B cell (primary cell): ENCODE data around the gene EIF4EBP2. TPM values are rescaled to one million over a fixed set of nuclear protein-coding genes. Genes with fewer than 3 reads are reported as not detected.

Source experiments
- ATAC-seq: fragments of 200-7000 bp; cut with Tn5 transposase; one replicate; pipeline ENCODE4 v1.10.0; 2021; ENCODE audit warnings: low read depth, mild to moderate bottlenecking, moderate number of reproducible peaks, moderate library complexity
- CTCF ChIA-PET: fragments of 350-600 bp; sonication (Branson Sonifier 250); formaldehyde crosslinking; loops from one replicate; lab custom pipeline; 2021; ENCODE audit warnings: antibody characterized with exemption, inconsistent platforms; lab: Charles Lee
- POLR2A ChIA-PET: fragments of 350-600 bp; sonication (Branson Sonifier 250); formaldehyde crosslinking; loops from one replicate; lab custom pipeline; 2021; ENCODE audit warnings: antibody characterized with exemption; lab: Charles Lee
- DNase-seq: peaks from one replicate; pipeline ENCODE4 v3.0.0; 2013
- H2AFZ ChIP-seq: 2 replicates; pipeline ENCODE4 v1.6.1; 2012; ENCODE audit warnings: mild to moderate bottlenecking, low read depth, low read length; ENCODE audit not compliant: insufficient read depth, poor library complexity, severe bottlenecking
- H3K27ac ChIP-seq, 2 donors: 1 replicate in 1 of 2; 2 replicates in 1 of 2; pipeline ENCODE4 v1.5.1; 2012 to 2013; ENCODE audit warnings: low read length in 2 of 2, mild to moderate bottlenecking in 2 of 2, moderate library complexity in 1 of 2
- H3K27me3 ChIP-seq, 4 experiments: fragments of 200-600 bp in 1 of 4; sonication (generic) in 1 of 4; replicated peaks in 1 of 4; 1 replicate in 2 of 4; 2 replicates in 2 of 4; pipeline versions ENCODE4 v1.6.1 to v1.7.0; 2013 to 2016; ENCODE audit warnings: low read length in 3 of 4, mild to moderate bottlenecking in 2 of 4, mixed read lengths in 1 of 4, moderate library complexity in 1 of 4; ENCODE audit not compliant: insufficient read depth in 4 of 4, control insufficient read depth in 3 of 4; ENCODE audit errors: control extremely low read depth in 1 of 4
- H3K36me3 ChIP-seq, 2 experiments: replicated peaks in 1 of 2; 1 replicate in 1 of 2; 2 replicates in 1 of 2; pipeline versions ENCODE4 v1.6.1 to v1.7.1; 2013; ENCODE audit warnings: low read length in 1 of 2; ENCODE audit not compliant: insufficient read depth in 2 of 2, control insufficient read depth in 1 of 2; ENCODE audit errors: control extremely low read depth in 1 of 2, extremely low read depth in 1 of 2
- H3K4me1 ChIP-seq, 2 donors: fragments of 200-600 bp in 1 of 2; sonication (generic) in 1 of 2; 1 replicate in 1 of 2; 2 replicates in 1 of 2; pipeline versions ENCODE4 v1.5.1 to v1.6.1; 2013 to 2017; ENCODE audit warnings: low read length in 2 of 2; ENCODE audit not compliant: control insufficient read depth in 2 of 2, insufficient read depth in 2 of 2
- H3K4me2 ChIP-seq: replicated peaks from 2 replicates; pipeline ENCODE3; 2012; ENCODE audit warnings: mild to moderate bottlenecking, low read depth, low read length; ENCODE audit not compliant: poor library complexity, severe bottlenecking
- H3K4me3 ChIP-seq, 5 experiments: fragments of 200-600 bp in 1 of 5; sonication (generic) in 1 of 5; 1 replicate in 3 of 5; 2 replicates in 2 of 5; pipeline versions ENCODE4 v1.5.1 to v1.7.0; 2011 to 2016; ENCODE audit warnings: low read length in 4 of 5, mild to moderate bottlenecking in 4 of 5, low read depth in 2 of 5, control low read depth in 1 of 5, moderate library complexity in 1 of 5; ENCODE audit not compliant: insufficient read depth in 1 of 5; ENCODE audit errors: control extremely low read depth in 1 of 5, extremely low read depth in 1 of 5
- H3K79me2 ChIP-seq: fragments of 200-600 bp; sonication (generic); one replicate; pipeline ENCODE4 v1.6.0; 2016; ENCODE audit warnings: low read length; ENCODE audit not compliant: control insufficient read depth, insufficient read depth
- H3K9ac ChIP-seq: fragments of 200-600 bp; sonication (generic); 2 replicates; pipeline ENCODE4 v1.6.1; 2017; ENCODE audit warnings: mild to moderate bottlenecking, low read length, moderate library complexity
- H3K9me3 ChIP-seq, 3 donors: one replicate each; pipeline versions ENCODE4 v1.6.1 to v1.7.1; 2013; ENCODE audit warnings: low read length in 2 of 3; ENCODE audit not compliant: control insufficient read depth in 2 of 3, insufficient read depth in 1 of 3; ENCODE audit errors: control extremely low read depth in 1 of 3
- H4K20me1 ChIP-seq: 2 replicates; pipeline ENCODE4 v1.6.0; 2012; ENCODE audit warnings: mild to moderate bottlenecking, low read length; ENCODE audit not compliant: insufficient read depth, control insufficient read depth, poor library complexity, severe bottlenecking
- H3K27ac Mint-ChIP-seq: one replicate; pipeline ENCODE4 v1.8.0; 2021; ENCODE audit warnings: mixed read lengths
- H3K27me3 Mint-ChIP-seq: one replicate; pipeline ENCODE4 v1.8.0; 2021; ENCODE audit warnings: mixed read lengths
- H3K4me1 Mint-ChIP-seq: one replicate; pipeline ENCODE4 v1.8.0; 2021; ENCODE audit warnings: mixed read lengths
- H3K4me3 Mint-ChIP-seq: one replicate; pipeline ENCODE4 v1.8.0; 2021; ENCODE audit warnings: mixed read lengths
- H3K9me3 Mint-ChIP-seq: one replicate; pipeline ENCODE4 v1.8.0; 2022; ENCODE audit warnings: mixed read lengths; ENCODE audit not compliant: insufficient read depth
- CTCF ChIP-seq: fragments of 200-600 bp; IDR thresholded peaks from one replicate; pipeline ENCODE4 v1.8.0; 2022; ENCODE audit warnings: antibody characterized with exemption, mild to moderate bottlenecking
- EZH2 ChIP-seq: IDR thresholded peaks from 2 replicates; pipeline ENCODE4 v1.6.1; 2012; ENCODE audit warnings: borderline replicate concordance, low read depth, mild to moderate bottlenecking, moderate library complexity, low read length; ENCODE audit not compliant: insufficient read depth, poor library complexity, severe bottlenecking
- WGBS: methylation state at CpG from one replicate; pipeline ENCODE4 v1.1.5; 2013; ENCODE audit warnings: missing lambda C conversion rate; ENCODE audit not compliant: insufficient coverage; 5-methylcytosine and 5-hydroxymethylcytosine counted together
- intact Hi-C: fragments of 100-400 bp; cut with micrococcal nuclease; formaldehyde crosslinking; loops from one replicate; pipeline ENCODE4 v1.10.0; 2022
- polyA plus RNA-seq: library from polyadenylated mRNA; depleted of rRNA; stranded (reverse); fragments of >200 nt; gene quantifications from 2 replicates; pipeline ENCODE4 v1.2.3, GENCODE V29; 2012
- total RNA-seq, 2 donors: library from RNA; stranded (reverse); fragments of 120-200 nt in 1 of 2; gene quantifications; 1 replicate in 1 of 2; 2 replicates in 1 of 2; pipeline versions ENCODE4 v1.2.3 to v1.2.4, GENCODE V29; 2013 to 2022

EIF4EBP2 gene
- total and polyA plus RNA-seq, 2 donors (not counting 1 experiment from before 2014, with no cell fraction given): 8.7 to 37.8 TPM

- Histone ChIP-seq H3K27ac (no peak overlapping the region), H3K79me2 (no peaks in the 10 kb centered on the region), H3K4me1 (peaks cover 7 to 14% of the 10 kb centered on the region in 2 donors), H4K20me1 (no peaks in the 10 kb centered on the region), H3K27me3 (peaks cover 0 to 26% (median 3%) of the 10 kb centered on the region in 4 experiments), H3K9me3 (peaks cover 0 to 15% (median 6%) of the 10 kb centered on the region in 3 donors), H2AFZ (peak overlapping the region; percentile 76), H3K9ac (peak overlapping the region; percentile 61), H3K4me2 (peak overlapping the region; percentile 84), H3K4me3 (peak overlapping the region; percentile 56 to 70 (median 64)), H3K36me3 (no peaks in the 10 kb centered on the region)
- Mint-ChIP-seq H3K4me1 (peaks cover 12% of the 10 kb centered on the region), H3K9me3 (peaks cover 7% of the 10 kb centered on the region), H3K27me3 (peaks cover 3% of the 10 kb centered on the region), H3K27ac (peak overlapping the region; percentile 41), H3K4me3 (peak overlapping the region; percentile 90)
- intact Hi-C loops: loop anchor here (1.0 to 5.0 kb wide), 2 partner anchors 23 to 149 kb away; partner anchors contain the start of genes EIF4EBP2 and PPA1
- TF ChIP-seq EZH2 (no peak), CTCF (no peak)
- ATAC-seq: peak; percentile 8
- no peak for DNase-seq
- CTCF ChIA-PET: interaction anchor here (0.8 to 1.9 kb wide), 4 partner anchors 18 to 80 kb away, joined by 3 to 6 read pairs (median 3); no protein-coding TSS in a partner anchor
- POLR2A ChIA-PET: interaction anchor here (1.2 kb wide), 1 partner anchor 112 kb away, joined by 4 read pairs; no protein-coding TSS in a partner anchor
- 3% methylated on average over 51 of the region's 61 CpGs for WGBS
Observed at GRCh38 chr10:70381471-70382421, 22.2 kb upstream of the EIF4EBP2 start.

- CTCF ChIA-PET: interaction anchor here (1.3 kb wide), 1 partner anchor 170 kb away, joined by 6 read pairs; no protein-coding TSS in a partner anchor
- Histone ChIP-seq H3K4me1 (peaks cover 3 to 6% of the 10 kb centered on the region in 2 donors), H3K79me2 (no peaks in the 10 kb centered on the region), H3K9ac (no peak overlapping the region), H3K4me2 (no peak overlapping the region), H3K9me3 (no peaks in the 10 kb centered on the region), H3K4me3 (no peak overlapping the region), H3K27ac (no peak overlapping the region), H2AFZ (no peak overlapping the region), H4K20me1 (no peaks in the 10 kb centered on the region), H3K27me3 (peaks cover 0 to 2% (median 0%) of the 10 kb centered on the region in 4 experiments), H3K36me3 (no peaks in the 10 kb centered on the region)
- peaks cover 24% of the 10 kb centered on the region for H3K27me3 Mint-ChIP-seq
- intact Hi-C loops: no loop called here
- H3K4me3 Mint-ChIP-seq: no peak overlapping the region
- POLR2A ChIA-PET: no interaction called here
- 66% methylated on average over 4 of the region's 4 CpGs for WGBS
- H3K4me1 Mint-ChIP-seq: peaks cover 3% of the 10 kb centered on the region
- no peak for ATAC-seq
- TF ChIP-seq CTCF: no peak
- no peak for TF ChIP-seq EZH2
- DNase-seq: no peak
- H3K9me3 Mint-ChIP-seq: no peaks in the 10 kb centered on the region
- no peak overlapping the region for H3K27ac Mint-ChIP-seq
Observed at GRCh38 chr10:70391654-70392053, 12.3 kb upstream of the EIF4EBP2 start.
